Prostate gland (tissue), 2 donors: Measurements from ENCODE around the gene WDR88.
"Not testable (repeated sequence)": the region's sequence is repeated elsewhere in the genome, so short reads cannot be mapped to it uniquely, and the experiment has no call there.

Experiments
- CTCF ChIP-seq, 4 experiments: fragments of 200-600 bp in 2 of 4; fragments of 450-650 bp in 2 of 4; sonication (generic) in 2 of 4; IDR thresholded peaks; 1 replicate in 3 of 4; 2 replicates in 1 of 4; pipeline ENCODE4 v1.5.1; 2016 to 2019; ENCODE audit warnings: antibody characterized with exemption in 4 of 4, mild to moderate bottlenecking in 2 of 4, moderate library complexity in 2 of 4
- POLR2A ChIP-seq: fragments of 450-650 bp; IDR thresholded peaks from one replicate; pipeline ENCODE4 v1.6.1; 2016; ENCODE audit warnings: antibody characterized with exemption, mild to moderate bottlenecking

- TF ChIP-seq POLR2A; CTCF (IDR thresholded peaks at IDR 0.05): not testable (repeated sequence)
Observed at GRCh38 chr19:33154313-33154712, 22.4 kb downstream of the WDR88 start.
